Uterus (tissue), 2 donors: ENCODE data around the gene TUBB1.

Source experiments
- POLR2A ChIP-seq, 2 donors: fragments of 450-650 bp; IDR thresholded peaks; one replicate each; pipeline ENCODE4 v1.6.1; 2016; ENCODE audit warnings: antibody characterized with exemption in 2 of 2, mild to moderate bottlenecking in 1 of 2, moderate library complexity in 1 of 2
- TF ChIP-seq, protein P1 (sequence below), 4 experiments: fragments of 200-600 bp in 2 of 4; fragments of 450-650 bp in 2 of 4; sonication (generic) in 2 of 4; IDR thresholded peaks; one replicate each; pipeline ENCODE4 v1.5.1; 2016 to 2019; ENCODE audit warnings: antibody characterized with exemption in 4 of 4, mild to moderate bottlenecking in 2 of 4, moderate library complexity in 1 of 4

GRCh38 chr20:59044295-59044694 lies 25.1 kb downstream of the TUBB1 start:
- TF ChIP-seq POLR2A (IDR thresholded peaks at IDR 0.05) = no peak
- TF ChIP-seq, protein P1, sequence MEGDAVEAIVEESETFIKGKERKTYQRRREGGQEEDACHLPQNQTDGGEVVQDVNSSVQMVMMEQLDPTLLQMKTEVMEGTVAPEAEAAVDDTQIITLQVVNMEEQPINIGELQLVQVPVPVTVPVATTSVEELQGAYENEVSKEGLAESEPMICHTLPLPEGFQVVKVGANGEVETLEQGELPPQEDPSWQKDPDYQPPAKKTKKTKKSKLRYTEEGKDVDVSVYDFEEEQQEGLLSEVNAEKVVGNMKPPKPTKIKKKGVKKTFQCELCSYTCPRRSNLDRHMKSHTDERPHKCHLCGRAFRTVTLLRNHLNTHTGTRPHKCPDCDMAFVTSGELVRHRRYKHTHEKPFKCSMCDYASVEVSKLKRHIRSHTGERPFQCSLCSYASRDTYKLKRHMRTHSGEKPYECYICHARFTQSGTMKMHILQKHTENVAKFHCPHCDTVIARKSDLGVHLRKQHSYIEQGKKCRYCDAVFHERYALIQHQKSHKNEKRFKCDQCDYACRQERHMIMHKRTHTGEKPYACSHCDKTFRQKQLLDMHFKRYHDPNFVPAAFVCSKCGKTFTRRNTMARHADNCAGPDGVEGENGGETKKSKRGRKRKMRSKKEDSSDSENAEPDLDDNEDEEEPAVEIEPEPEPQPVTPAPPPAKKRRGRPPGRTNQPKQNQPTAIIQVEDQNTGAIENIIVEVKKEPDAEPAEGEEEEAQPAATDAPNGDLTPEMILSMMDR (IDR thresholded peaks at IDR 0.05) = no peak
